Measurements from ENCODE around the gene MARCHF7. TPM values are rescaled to one million over a fixed set of nuclear protein-coding genes. Genes with fewer than 3 reads are reported as not detected.
"Not testable (repeated sequence)": the region's sequence is repeated elsewhere in the genome, so short reads cannot be mapped to it uniquely, and the experiment has no call there.

Gene MARCHF7
- total RNA-seq, 2 donors from 2014 or later: 105 to 125 TPM

- no peaks in the 10 kb centered on the region for H3K9me3 Mint-ChIP-seq
- DNase-seq: no peak
- peaks cover 30% of the 10 kb centered on the region for H3K4me1 Mint-ChIP-seq
- Histone ChIP-seq H3K27me3 (ENCODE audit: control insufficient read depth, insufficient read depth, low read length, poor library complexity, severe bottlenecking) (no peaks in the 10 kb centered on the region), H3K9me3 (ENCODE audit: control insufficient read depth, low read length) (no peaks in the 10 kb centered on the region), H3K36me3 (ENCODE audit: control insufficient read depth, insufficient read depth, low read length) (peaks cover 80% of the 10 kb centered on the region), H3K4me1 (ENCODE audit: control insufficient read depth, insufficient read depth, low read length) (peaks cover 5% of the 10 kb centered on the region), H3K27ac (ENCODE audit: low read depth, low read length) (no peak overlapping the region), H3K4me3 (ENCODE audit: low read length) (peak overlapping the region; percentile 47), H3K9ac (ENCODE audit: extremely low read depth, low read length, poor library complexity, severe bottlenecking) (no peak overlapping the region)
- no peak overlapping the region for H3K4me3 Mint-ChIP-seq
- TF ChIP-seq CTCF (conservative IDR thresholded peaks at IDR 0.05): no peak
- peaks cover 54% of the 10 kb centered on the region for H3K36me3 Mint-ChIP-seq (ENCODE audit: low read depth)
- H3K27ac Mint-ChIP-seq: peak overlapping the region; percentile 31
- H3K27me3 Mint-ChIP-seq (ENCODE audit: insufficient read depth): no peaks in the 10 kb centered on the region
- WGBS, 2 experiments (ENCODE audit: insufficient coverage in 1 of 2, insufficient read length in 1 of 2): 94% methylated on average over 2 of the region's 2 CpGs
Measured at GRCh38 chr2:159716857-159717256, 4.6 kb downstream of the MARCHF7 start.

DNA sequence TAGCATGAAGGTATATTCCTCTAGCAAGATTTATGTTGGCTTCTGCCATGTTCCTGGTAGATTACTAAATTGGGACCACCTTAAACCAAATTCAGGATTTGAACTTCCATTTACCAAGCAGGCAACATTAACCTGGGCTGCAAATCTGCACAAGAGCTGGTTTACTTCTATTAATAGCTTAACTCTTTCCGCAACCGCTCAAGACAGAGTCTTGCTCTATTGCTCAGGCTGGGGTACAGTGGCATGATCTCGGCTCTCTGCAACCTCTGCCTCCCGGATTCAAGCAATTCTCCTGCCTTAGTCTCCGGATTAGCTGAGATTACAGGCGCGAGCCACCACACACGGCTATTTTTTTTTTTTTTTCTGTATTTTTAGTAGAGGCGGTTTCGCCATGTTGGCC is 8.4 kb downstream of the MARCHF7 start:
- Histone ChIP-seq H3K4me3 (ENCODE audit: low read length) (no peak overlapping the region), H3K27ac (ENCODE audit: low read depth, low read length) (no peak overlapping the region), H3K9me3 (ENCODE audit: control insufficient read depth, low read length) (peaks cover 18% of the 10 kb centered on the region), H3K36me3 (ENCODE audit: control insufficient read depth, insufficient read depth, low read length) (peaks cover 91% of the 10 kb centered on the region), H3K9ac (ENCODE audit: extremely low read depth, low read length, poor library complexity, severe bottlenecking) (no peak overlapping the region), H3K4me1 (ENCODE audit: control insufficient read depth, insufficient read depth, low read length) (peaks cover 5% of the 10 kb centered on the region), H3K27me3 (ENCODE audit: control insufficient read depth, insufficient read depth, low read length, poor library complexity, severe bottlenecking) (no peaks in the 10 kb centered on the region)
- Mint-ChIP-seq H3K4me3 (no peak overlapping the region), H3K27ac (no peak overlapping the region), H3K4me1 (peaks cover 19% of the 10 kb centered on the region), H3K9me3 (peaks cover 16% of the 10 kb centered on the region), H3K36me3 (ENCODE audit: low read depth) (peaks cover 79% of the 10 kb centered on the region), H3K27me3 (ENCODE audit: insufficient read depth) (no peaks in the 10 kb centered on the region)
- TF ChIP-seq CTCF (conservative IDR thresholded peaks at IDR 0.05): no peak
- WGBS, 2 experiments (ENCODE audit: insufficient coverage in 1 of 2, insufficient read length in 1 of 2): 97 to 100% methylated on average over 3 to 10 of the region's 10 CpGs
- DNase-seq: no peak

- no peak overlapping the region for H3K9ac ChIP-seq (ENCODE audit: extremely low read depth, low read length, poor library complexity, severe bottlenecking)
- peaks cover 18% of the 10 kb centered on the region for H3K9me3 ChIP-seq (ENCODE audit: control insufficient read depth, low read length)
- Mint-ChIP-seq H3K36me3 (ENCODE audit: low read depth) (peaks cover 79% of the 10 kb centered on the region), H3K9me3 (peaks cover 16% of the 10 kb centered on the region), H3K4me1 (peaks cover 8% of the 10 kb centered on the region), H3K27ac (no peak overlapping the region), H3K27me3 (ENCODE audit: insufficient read depth) (no peaks in the 10 kb centered on the region), H3K4me3 (no peak overlapping the region)
- no peaks in the 10 kb centered on the region for H3K4me1 ChIP-seq (ENCODE audit: control insufficient read depth, insufficient read depth, low read length)
- peaks cover 83% of the 10 kb centered on the region for H3K36me3 ChIP-seq (ENCODE audit: control insufficient read depth, insufficient read depth, low read length)
- 88 to 97% methylated on average over 1 to 2 of the region's 2 CpGs for WGBS, 2 experiments (ENCODE audit: insufficient coverage in 1 of 2, insufficient read length in 1 of 2)
- no peak for TF ChIP-seq CTCF (conservative IDR thresholded peaks at IDR 0.05)
- no peak overlapping the region for H3K27ac ChIP-seq (ENCODE audit: low read depth, low read length)
- H3K4me3 ChIP-seq (ENCODE audit: low read length): no peak overlapping the region
- DNase-seq: no peak
- H3K27me3 ChIP-seq (ENCODE audit: control insufficient read depth, insufficient read depth, low read length, poor library complexity, severe bottlenecking): no peaks in the 10 kb centered on the region
Measured at GRCh38 chr2:159722580-159722979, 10.3 kb downstream of the MARCHF7 start.

DNA sequence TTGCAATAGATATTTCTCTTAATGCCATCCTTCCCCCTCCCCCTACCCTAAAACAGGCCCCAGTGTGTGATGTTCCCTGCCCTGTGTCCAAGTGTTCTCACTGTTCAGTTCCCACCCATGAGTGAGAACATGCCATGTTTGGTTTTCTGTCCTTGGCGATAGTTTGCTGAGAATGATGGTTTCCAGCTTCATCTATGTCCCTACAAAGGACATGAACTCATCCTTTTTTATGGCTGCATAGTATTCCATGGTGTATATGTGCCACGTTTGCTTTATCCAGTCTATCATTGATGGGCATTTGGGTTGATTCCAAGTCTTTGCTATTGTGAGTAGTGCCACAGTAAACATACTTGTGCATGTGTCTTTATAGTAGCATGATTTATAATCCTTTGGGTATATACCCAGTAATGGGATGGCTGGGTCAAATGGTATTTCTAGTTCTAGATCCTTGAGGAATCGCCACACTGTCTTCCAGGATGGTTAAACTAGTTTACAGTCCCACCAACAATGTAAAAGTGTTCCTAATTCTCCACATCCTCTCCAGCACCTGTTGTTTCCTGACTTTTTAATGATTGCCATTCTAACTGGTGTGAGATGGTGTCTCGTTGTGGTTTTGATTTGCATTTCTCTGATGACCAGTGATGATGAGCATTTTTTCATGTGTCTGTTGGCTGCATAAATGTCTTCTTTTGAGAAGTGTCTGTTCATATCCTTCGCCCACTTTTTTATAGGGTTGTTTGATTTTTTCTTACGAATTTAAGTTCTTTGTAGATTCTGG is 12.7 kb downstream of the MARCHF7 start:
- Mint-ChIP-seq H3K9me3 (peaks cover 16% of the 10 kb centered on the region), H3K36me3 (ENCODE audit: low read depth) (peaks cover 80% of the 10 kb centered on the region)
- H3K4me1 Mint-ChIP-seq; H3K4me3 ChIP-seq (ENCODE audit: low read length); H3K27ac Mint-ChIP-seq; H3K27me3 Mint-ChIP-seq (ENCODE audit: insufficient read depth); H3K4me1 ChIP-seq (ENCODE audit: control insufficient read depth, insufficient read depth, low read length); H3K27me3 ChIP-seq (ENCODE audit: control insufficient read depth, insufficient read depth, low read length, poor library complexity, severe bottlenecking); DNase-seq; H3K4me3 Mint-ChIP-seq; H3K9ac ChIP-seq (ENCODE audit: extremely low read depth, low read length, poor library complexity, severe bottlenecking); H3K27ac ChIP-seq (ENCODE audit: low read depth, low read length): not testable (repeated sequence)
- Histone ChIP-seq H3K36me3 (ENCODE audit: control insufficient read depth, insufficient read depth, low read length) (peaks cover 83% of the 10 kb centered on the region), H3K9me3 (ENCODE audit: control insufficient read depth, low read length) (peaks cover 18% of the 10 kb centered on the region)
- WGBS, 2 experiments (ENCODE audit: insufficient coverage in 1 of 2, insufficient read length in 1 of 2): 59 to 84% methylated on average over 4 to 5 of the region's 6 CpGs

All from endodermal cell (in vitro differentiated cells).